ENCODE data around the gene CTTNBP2. TPM values are rescaled to one million over a fixed set of nuclear protein-coding genes. Genes with fewer than 3 reads are reported as not detected.

CTTNBP2 gene
- total and polyA plus RNA-seq, 2 of the 4 experiments (the other 2 are of a cell fraction): 6.6 to 11.3 TPM

DNA sequence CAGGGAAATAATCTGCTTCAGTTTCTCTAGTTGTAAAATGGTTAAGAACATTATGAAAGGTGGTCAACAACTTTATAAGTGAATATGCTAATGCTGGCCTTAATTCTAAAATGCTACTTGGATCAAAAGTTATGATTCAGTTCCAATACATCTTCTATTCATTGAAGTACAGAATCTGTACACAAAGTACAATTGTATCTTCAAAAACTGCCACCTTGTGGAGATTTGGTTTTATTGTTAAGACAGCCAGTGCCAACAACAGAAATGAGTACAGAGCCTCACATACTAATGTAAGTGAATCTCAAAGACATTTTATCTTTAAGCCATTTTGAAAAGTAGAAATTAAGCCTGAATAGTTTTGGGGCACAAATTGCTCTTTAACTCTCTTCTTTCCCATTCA, 199.4 kb downstream of the CTTNBP2 start:
- DNase-seq (peak; percentile 67), ATAC-seq (ENCODE audit: low read depth) (peak; percentile 73)
- no peak overlapping the region; the same call in 1 of the 2 replicates for H3K4ac ChIP-seq (ENCODE audit: low read depth, low read length)
- H3K14ac ChIP-seq (replicated peaks; ENCODE audit: low read depth, low read length): no peak overlapping the region
- POLR2A ChIA-PET (ENCODE audit: unreplicated experiment): no interaction called here
- in situ Hi-C loops (cut with MboI; ENCODE audit: low sequenced_read_pairs) (no loop called here), intact Hi-C loops (cut with micrococcal nuclease) (loop anchor here (1.0 to 2.0 kb wide), 3 partner anchors 91 to 273 kb away; no protein-coding TSS in a partner anchor), dilution Hi-C loops (cut with HindIII; ENCODE audit: low sequenced_read_pairs, unreplicated experiment) (no loop called here)
- no peak overlapping the region for H2BK5ac ChIP-seq (ENCODE audit: low read depth, low read length, poor library complexity, severe bottlenecking)
- H3K9me3 ChIP-seq (ENCODE audit: control insufficient read depth, insufficient read depth, low read length): no peaks in the 10 kb centered on the region
- H3K23ac ChIP-seq (ENCODE audit: low read depth, low read length): no peak overlapping the region
- H3K56ac ChIP-seq (ENCODE audit: extremely low read depth, insufficient read depth, low read length): no peak overlapping the region
- H2AK9ac ChIP-seq (replicated peaks; ENCODE audit: low read depth, low read length, poor library complexity): peak overlapping the region; percentile 5
- no peak overlapping the region for H3K27ac ChIP-seq (ENCODE audit: insufficient read depth, low read length)
- no peak overlapping the region for H3K4me3 ChIP-seq (ENCODE audit: insufficient read depth, low read depth, low read length)
- H2BK20ac ChIP-seq (ENCODE audit: low read depth, low read length): no peak overlapping the region
- H3K9me1 ChIP-seq (ENCODE audit: insufficient read depth, low read length): no peaks in the 10 kb centered on the region
- H2BK120ac ChIP-seq (ENCODE audit: low read depth, low read length): 0 out of 2 replicates have a peak overlapping the region, but pooled peaks have one; percentile 61
- H4K91ac ChIP-seq (ENCODE audit: insufficient read depth, low read depth, low read length): no peak overlapping the region
- no TSS peak for BruUV-seq (replicated peaks)
- no peaks in the 10 kb centered on the region for H3K79me1 ChIP-seq (ENCODE audit: low read depth in 1 of 2, low read length in 2 of 2)
- H3K9ac ChIP-seq (ENCODE audit: low read depth, low read length): no peak overlapping the region
- H3K36me3 ChIP-seq (ENCODE audit: control insufficient read depth, insufficient read depth, low read length): no peaks in the 10 kb centered on the region
- peaks cover 11% of the 10 kb centered on the region; the same call in 1 of the 2 replicates for H3K4me1 ChIP-seq (ENCODE audit: control insufficient read depth, insufficient read depth, low read length)
- no peak overlapping the region for H4K8ac ChIP-seq (ENCODE audit: low read depth in 2 of 2, low read length in 2 of 2)
- CTCF ChIA-PET: no interaction called here
- H4K20me1 ChIP-seq (ENCODE audit: insufficient read depth, low read length): no peaks in the 10 kb centered on the region
- no peak overlapping the region for H2AFZ ChIP-seq (replicated peaks; ENCODE audit: low read length, poor library complexity)
- H4K5ac ChIP-seq (ENCODE audit: low read depth, low read length): no peak overlapping the region
- peaks cover 2% of the 10 kb centered on the region; the same call in 1 of the 2 replicates for H3K27me3 ChIP-seq (ENCODE audit: control insufficient read depth, insufficient read depth, low read length)
- H3K18ac ChIP-seq (ENCODE audit: low read depth, low read length): peak overlapping the region; percentile 74; the same call in 1 of the 2 replicates
- no peak overlapping the region for H3K4me2 ChIP-seq (ENCODE audit: low read depth, low read length)
- 0 out of 2 replicates have a peak overlapping the region, but pooled peaks have one; percentile 11 for H2AK5ac ChIP-seq (ENCODE audit: low read depth, low read length)
- TF ChIP-seq SMC3 (IDR thresholded peaks at IDR 0.05; ENCODE audit: low read depth, low read length) (peak; percentile 61), BHLHE40 (IDR thresholded peaks at IDR 0.05; ENCODE audit: low read depth, low read length) (no peak), RAD21 (IDR thresholded peaks at IDR 0.05; ENCODE audit: low read length) (peak; percentile 51), POLR2A (IDR thresholded peaks at IDR 0.05; ENCODE audit: low read depth, low read length) (no peak), MXI1 (IDR thresholded peaks at IDR 0.05; ENCODE audit: borderline replicate concordance, low read depth, low read length) (no peak), FOS (IDR thresholded peaks at IDR 0.05; ENCODE audit: low read depth, low read length) (no peak), CEBPB (IDR thresholded peaks at IDR 0.05; ENCODE audit: low read depth, low read length) (no peak), RFX5 (IDR thresholded peaks at IDR 0.05; ENCODE audit: low read depth, low read length) (no peak), MAFK (IDR thresholded peaks at IDR 0.05; ENCODE audit: low read depth, low read length) (no peak), CHD1 (IDR thresholded peaks at IDR 0.05; ENCODE audit: low read depth, low read length) (no peak), RCOR1 (IDR thresholded peaks at IDR 0.05; ENCODE audit: insufficient replicate concordance, low read length) (no peak), MAZ (IDR thresholded peaks at IDR 0.05; ENCODE audit: borderline replicate concordance, low read depth, low read length) (no peak)
- TF ChIP-seq, protein P1, sequence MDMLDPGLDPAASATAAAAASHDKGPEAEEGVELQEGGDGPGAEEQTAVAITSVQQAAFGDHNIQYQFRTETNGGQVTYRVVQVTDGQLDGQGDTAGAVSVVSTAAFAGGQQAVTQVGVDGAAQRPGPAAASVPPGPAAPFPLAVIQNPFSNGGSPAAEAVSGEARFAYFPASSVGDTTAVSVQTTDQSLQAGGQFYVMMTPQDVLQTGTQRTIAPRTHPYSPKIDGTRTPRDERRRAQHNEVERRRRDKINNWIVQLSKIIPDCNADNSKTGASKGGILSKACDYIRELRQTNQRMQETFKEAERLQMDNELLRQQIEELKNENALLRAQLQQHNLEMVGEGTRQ (IDR thresholded peaks at IDR 0.05; ENCODE audit: low read depth, low read length): no peak
- TF ChIP-seq, protein P2, sequence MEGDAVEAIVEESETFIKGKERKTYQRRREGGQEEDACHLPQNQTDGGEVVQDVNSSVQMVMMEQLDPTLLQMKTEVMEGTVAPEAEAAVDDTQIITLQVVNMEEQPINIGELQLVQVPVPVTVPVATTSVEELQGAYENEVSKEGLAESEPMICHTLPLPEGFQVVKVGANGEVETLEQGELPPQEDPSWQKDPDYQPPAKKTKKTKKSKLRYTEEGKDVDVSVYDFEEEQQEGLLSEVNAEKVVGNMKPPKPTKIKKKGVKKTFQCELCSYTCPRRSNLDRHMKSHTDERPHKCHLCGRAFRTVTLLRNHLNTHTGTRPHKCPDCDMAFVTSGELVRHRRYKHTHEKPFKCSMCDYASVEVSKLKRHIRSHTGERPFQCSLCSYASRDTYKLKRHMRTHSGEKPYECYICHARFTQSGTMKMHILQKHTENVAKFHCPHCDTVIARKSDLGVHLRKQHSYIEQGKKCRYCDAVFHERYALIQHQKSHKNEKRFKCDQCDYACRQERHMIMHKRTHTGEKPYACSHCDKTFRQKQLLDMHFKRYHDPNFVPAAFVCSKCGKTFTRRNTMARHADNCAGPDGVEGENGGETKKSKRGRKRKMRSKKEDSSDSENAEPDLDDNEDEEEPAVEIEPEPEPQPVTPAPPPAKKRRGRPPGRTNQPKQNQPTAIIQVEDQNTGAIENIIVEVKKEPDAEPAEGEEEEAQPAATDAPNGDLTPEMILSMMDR (conservative IDR thresholded peaks at IDR 0.05; ENCODE audit: low read depth, low read length): peak; percentile 57
- no peak overlapping the region for H2BK15ac ChIP-seq (ENCODE audit: low read depth, low read length)
